HL-60 (cell line): ENCODE measurements around the gene GATC.

Experiments used
- GABPA ChIP-seq: IDR thresholded peaks from 2 replicates; pipeline ENCODE4 v1.6.1; 2012; ENCODE audit warnings: low read depth
- POLR2AphosphoS5 ChIP-seq: IDR thresholded peaks from 2 replicates; pipeline ENCODE4 v1.6.1; 2012; ENCODE audit warnings: low read depth
- REST ChIP-seq: IDR thresholded peaks from 2 replicates; pipeline ENCODE4 v1.6.1; 2012; ENCODE audit warnings: low read depth; ENCODE audit not compliant: insufficient replicate concordance
- SPI1 ChIP-seq: IDR thresholded peaks from 2 replicates; pipeline ENCODE4 v1.6.1; 2012; ENCODE audit warnings: low read depth, mild to moderate bottlenecking, borderline replicate concordance
- TF ChIP-seq, protein P1 (sequence below): IDR thresholded peaks from one replicate; pipeline ENCODE4 v1.5.1; 2011; ENCODE audit warnings: low read length, control low read depth, inconsistent platforms; ENCODE audit not compliant: insufficient read depth

- TF ChIP-seq, protein P1, sequence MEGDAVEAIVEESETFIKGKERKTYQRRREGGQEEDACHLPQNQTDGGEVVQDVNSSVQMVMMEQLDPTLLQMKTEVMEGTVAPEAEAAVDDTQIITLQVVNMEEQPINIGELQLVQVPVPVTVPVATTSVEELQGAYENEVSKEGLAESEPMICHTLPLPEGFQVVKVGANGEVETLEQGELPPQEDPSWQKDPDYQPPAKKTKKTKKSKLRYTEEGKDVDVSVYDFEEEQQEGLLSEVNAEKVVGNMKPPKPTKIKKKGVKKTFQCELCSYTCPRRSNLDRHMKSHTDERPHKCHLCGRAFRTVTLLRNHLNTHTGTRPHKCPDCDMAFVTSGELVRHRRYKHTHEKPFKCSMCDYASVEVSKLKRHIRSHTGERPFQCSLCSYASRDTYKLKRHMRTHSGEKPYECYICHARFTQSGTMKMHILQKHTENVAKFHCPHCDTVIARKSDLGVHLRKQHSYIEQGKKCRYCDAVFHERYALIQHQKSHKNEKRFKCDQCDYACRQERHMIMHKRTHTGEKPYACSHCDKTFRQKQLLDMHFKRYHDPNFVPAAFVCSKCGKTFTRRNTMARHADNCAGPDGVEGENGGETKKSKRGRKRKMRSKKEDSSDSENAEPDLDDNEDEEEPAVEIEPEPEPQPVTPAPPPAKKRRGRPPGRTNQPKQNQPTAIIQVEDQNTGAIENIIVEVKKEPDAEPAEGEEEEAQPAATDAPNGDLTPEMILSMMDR, result no peak
- TF ChIP-seq GABPA (no peak), REST (no peak), POLR2AphosphoS5 (no peak), SPI1 (no peak)
These were observed 58.3 kb downstream of the GATC start for GRCh38 chr12:120504587-120504986.
